ENCODE data around the gene YPEL1.
"Not testable (repeated sequence)": the region's sequence is repeated elsewhere in the genome, so short reads cannot be mapped to it uniquely, and the experiment has no call there.

The YPEL1 gene

GRCh38 chr22:21753374-21754111, 17.9 kb upstream of the YPEL1 start:
- no peak for DNase-seq

- DNase-seq: no peak
These were observed 16.7 kb upstream of the YPEL1 start for GRCh38 chr22:21752276-21752675.

GRCh38 chr22:21745948-21746347, 10.4 kb upstream of the YPEL1 start:
- DNase-seq: no peak

GRCh38 chr22:21744917-21745316, 9.3 kb upstream of the YPEL1 start:
- DNase-seq: not testable (repeated sequence)

DNA sequence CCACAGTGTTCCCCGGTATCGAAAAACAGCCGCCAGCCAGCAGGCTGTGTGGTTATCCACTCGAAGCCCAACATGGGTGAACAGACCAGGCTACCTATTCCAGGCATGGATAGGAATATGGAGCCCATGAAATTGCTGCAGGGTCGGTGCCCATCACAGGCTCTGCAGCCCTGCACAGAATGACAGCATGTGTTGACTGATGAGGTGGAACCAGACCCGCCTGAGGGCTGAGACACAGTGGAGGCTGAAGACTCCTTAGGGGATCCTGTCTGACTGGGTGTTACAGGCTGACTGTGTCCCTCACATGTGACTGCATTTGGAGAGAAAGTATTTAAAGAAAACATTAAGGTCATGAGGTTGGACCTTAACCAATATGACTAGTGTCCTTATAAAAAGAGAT, 6.2 kb upstream of the YPEL1 start:
- no peak for DNase-seq

DNA sequence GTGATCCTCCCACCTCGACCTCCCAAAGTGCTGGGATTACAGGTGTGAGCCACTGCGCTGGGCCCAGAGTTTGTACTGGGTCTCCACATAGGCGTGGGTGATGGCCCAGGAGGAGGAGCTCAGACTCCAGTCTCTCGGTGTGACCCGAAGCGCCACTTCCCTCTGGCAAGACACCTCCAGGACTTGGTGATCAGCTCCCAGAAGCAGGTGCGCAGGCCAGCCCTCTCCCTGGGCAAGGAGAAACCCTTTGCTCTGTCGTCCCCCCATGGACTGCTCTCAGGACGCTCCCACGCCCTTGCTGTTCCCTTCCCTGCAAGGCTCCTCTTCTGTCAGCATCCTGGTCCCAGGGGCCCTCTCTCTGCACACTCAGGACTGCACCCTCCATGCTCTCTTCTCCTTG, 5.5 kb upstream of the YPEL1 start:
- no peak for DNase-seq

DNA sequence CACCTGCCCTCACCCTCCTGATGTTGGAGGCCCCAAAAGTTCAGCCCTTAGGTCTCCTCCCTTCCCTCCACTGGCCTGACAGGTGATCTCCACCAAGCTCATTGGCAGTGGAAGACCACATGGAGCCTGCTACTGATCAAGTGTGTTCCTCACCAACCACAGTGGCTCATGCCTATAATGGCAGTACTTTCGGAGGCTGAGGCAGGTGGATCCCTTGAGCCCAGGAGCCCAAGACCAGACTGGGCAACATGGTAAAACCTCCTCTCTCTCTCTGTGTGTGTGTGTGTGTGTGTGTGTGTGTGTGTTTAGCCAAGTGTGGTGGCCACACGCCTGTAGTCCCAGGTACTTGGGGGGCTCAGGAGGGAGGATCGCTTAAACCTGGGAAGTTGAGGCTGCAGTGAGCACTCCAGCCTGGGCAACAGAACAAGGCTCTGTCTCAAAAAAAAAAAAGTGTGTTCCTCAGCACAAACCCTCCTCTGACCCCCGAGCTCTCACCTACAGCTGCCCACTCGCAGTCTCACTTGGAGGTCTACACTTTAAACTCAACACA, 4.3 kb upstream of the YPEL1 start:
- DNase-seq: no peak

DNA sequence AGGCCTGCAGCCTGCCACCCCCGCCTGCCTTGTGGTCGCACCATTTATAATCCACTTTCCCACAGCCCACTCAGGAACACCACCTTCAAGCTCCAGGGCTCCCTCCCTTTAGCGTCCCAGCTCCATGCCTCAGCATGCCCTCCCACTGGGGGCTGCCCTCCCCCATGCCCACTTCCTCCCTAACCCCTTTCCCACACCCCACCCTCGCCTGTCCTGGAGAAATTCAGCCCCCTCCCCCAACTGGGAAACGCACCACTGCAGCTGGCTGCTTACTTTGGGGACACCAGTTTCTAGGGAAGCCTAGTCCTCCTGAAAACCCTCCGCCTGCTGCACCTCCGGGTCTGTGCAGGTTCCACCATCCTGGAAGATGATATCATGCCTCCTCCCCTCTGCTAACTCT, 3.4 kb upstream of the YPEL1 start:
- no peak for DNase-seq

DNA sequence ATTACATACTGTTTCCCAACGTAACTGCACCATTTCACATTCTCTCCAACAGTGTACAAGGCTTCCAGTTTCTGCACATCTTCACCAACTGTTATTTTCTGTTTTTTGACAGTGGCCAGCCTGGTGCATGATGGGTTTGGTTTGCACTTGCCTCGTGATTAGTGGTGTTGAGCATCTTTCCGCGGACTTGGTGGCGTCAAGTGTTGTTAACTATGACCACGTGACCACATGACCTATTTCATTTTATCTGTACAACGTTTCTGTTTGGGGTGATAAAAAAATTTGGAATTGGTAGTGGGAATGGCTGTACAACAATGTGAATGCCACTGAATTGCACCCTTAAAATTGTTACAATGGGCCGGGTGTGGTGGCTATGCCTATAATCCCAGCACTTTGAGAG, 2.5 kb upstream of the YPEL1 start:
- no peak for DNase-seq

DNA sequence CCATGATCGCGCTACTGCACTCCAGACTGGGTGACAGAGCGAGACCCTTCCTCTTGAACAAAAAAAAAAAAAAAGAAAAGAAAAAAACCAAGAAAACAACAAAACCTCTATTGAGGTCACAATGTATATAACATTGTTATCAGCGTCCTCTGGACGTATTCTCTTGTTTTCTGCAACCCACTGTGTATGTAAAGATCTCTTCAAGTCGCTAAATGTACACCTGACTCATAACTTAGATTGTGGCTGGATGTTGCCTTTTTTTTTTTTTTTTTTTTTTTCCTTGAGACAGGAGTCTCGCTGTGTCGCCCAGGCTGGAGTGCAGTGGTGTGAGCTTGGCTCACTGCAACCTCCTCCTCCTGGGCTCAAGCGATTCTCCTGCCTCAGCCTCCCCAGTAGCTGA, 1.4 kb upstream of the YPEL1 start:
- DNase-seq: no peak

- DNase-seq: no peak
These were observed 569 bp upstream of the YPEL1 start for GRCh38 chr22:21736084-21736642.

DNA sequence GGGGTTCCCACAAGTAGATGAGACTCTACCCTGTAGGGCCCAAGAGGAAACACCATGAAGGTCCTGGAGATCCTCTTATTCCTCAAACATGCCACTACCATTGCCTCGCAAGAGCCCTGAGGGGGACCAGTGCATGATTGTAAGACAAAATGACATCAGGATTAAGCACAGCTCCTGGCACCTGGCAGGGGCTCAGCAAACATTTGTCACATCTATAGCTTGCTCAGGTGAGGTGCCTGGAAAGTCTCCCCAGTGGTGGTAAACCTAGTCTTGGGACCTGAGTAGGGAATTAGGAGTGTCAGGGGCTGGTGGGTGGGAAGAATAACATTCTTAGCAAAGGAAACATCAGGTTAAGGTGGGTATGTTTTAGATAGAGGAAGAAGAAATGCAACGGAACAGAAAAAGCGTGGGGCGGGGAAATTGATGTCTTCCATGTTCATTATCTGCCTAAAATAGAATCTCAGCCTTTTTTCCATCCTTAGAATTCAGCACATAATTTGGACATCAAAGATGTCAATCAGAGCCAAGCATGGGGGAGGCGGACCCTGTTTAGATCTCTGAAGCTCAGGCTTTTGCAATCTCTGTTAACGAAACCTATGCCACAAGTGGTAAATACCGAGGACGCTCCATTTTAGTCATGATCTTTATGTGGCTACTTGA, 924 bp downstream of the YPEL1 start:
- no peak for DNase-seq

- no peak for DNase-seq
These were observed 4.1 kb downstream of the YPEL1 start for GRCh38 chr22:21731503-21731902.

GRCh38 chr22:21730535-21731308, 4.9 kb downstream of the YPEL1 start:
- DNase-seq: no peak

DNA sequence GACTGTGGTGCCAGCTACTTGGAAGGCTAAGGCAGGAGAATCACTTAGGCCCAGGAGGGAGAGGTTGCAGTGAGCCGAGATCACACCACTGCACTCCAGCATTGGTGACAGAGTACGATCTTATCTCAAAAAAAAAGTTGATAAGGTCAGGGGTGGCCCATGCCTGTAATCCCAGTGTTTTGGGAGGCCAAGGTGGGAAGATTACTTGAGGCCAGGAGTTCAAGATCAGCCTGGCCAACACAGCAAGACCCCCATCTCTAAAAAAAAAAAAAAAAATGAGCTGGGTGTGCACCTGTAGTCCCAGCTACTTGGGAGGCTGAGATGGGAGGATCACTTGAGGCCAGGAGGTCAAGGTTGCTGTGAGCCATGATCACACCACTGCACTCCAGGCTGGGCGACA, 6.4 kb downstream of the YPEL1 start:
- not testable (repeated sequence) for DNase-seq

GRCh38 chr22:21728270-21728669, 7.3 kb downstream of the YPEL1 start:
- no peak for DNase-seq

- DNase-seq: no peak
These were observed 7.8 kb downstream of the YPEL1 start for GRCh38 chr22:21727768-21728167.

DNA sequence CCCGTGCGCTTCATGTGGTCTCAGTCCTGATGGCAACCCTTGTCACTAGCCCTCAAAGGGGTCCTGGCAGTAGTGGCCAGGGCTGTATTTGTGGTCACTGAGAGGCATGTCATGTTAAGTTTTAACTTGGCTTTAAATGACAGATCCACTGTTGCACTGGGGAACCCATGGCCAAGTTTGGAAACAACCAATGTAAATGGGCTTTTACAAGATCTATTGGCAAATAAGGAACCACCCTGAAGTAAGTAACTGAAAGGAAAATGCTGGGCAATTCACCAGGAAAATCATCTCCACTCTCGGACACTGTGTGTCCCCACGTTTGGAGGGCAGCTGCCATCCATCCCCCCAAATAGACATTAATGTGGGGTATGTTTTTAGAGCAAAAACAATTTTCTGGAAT, 8.4 kb downstream of the YPEL1 start:
- DNase-seq: no peak

GRCh38 chr22:21726650-21727049, 8.9 kb downstream of the YPEL1 start:
- DNase-seq: no peak

- no peak for DNase-seq
These were observed 9.5 kb downstream of the YPEL1 start for GRCh38 chr22:21725956-21726649.

- DNase-seq: not testable (repeated sequence)
These were observed 11.1 kb downstream of the YPEL1 start for GRCh38 chr22:21724496-21724895.

DNA sequence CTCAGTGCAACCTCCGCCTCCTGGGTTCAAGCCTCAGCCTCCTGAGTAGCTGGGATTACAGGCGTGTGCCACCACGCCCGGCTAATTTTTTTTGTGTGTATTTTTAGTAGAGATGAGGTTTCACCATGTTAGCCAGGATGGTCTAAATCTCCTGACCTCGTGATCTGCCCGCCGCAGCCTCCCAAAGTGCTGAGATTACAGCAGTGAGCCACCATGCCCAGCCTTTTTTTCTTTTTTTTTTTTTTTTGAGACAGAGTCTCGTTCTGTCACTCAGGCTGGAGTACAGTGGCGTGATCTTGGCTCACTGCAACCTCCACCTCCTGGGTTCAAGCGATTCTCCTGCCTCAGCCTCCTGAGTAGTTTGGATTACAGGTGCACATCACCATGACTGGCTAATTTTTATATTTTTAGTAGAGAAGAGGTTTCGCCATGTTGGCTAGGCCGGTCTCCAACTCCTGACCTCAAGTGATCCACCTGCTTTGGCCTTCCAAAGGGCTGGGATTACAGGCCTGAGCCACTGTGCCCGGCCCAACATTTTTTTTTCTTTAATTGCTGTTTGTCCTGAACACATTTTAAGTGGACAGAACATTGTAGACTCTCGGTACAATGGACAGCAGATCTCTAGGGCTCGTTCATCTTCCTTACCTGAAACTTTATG, 14.3 kb downstream of the YPEL1 start:
- DNase-seq: not testable (repeated sequence)
